Measurements from ENCODE around the gene OR6C2.
"Not testable (repeated sequence)": the region's sequence is repeated elsewhere in the genome, so short reads cannot be mapped to it uniquely, and the experiment has no call there.

OR6C2 gene

GRCh38 chr12:55416961-55417360 is 26.9 kb upstream of the OR6C2 start:
- Histone ChIP-seq H3K27me3 (replicated peaks; ENCODE audit: control insufficient read depth, insufficient read depth, low read length) (no peaks in the 10 kb centered on the region), H3K4me3 (replicated peaks; ENCODE audit: low read depth, low read length) (no peak overlapping the region), H3K36me3 (ENCODE audit: control insufficient read depth, insufficient read depth, low read length) (no peaks in the 10 kb centered on the region)
- DNase-seq (ENCODE audit: extremely low read depth, insufficient read length) = no peak
- no peak for TF ChIP-seq CTCF (IDR thresholded peaks at IDR 0.05; ENCODE audit: insufficient read depth, low read length, poor library complexity, severe bottlenecking)

- TF ChIP-seq CTCF (IDR thresholded peaks at IDR 0.05; ENCODE audit: insufficient read depth, low read length, poor library complexity, severe bottlenecking) = no peak
- no peak for DNase-seq (ENCODE audit: extremely low read depth, insufficient read length)
- no peaks in the 10 kb centered on the region for H3K36me3 ChIP-seq (ENCODE audit: control insufficient read depth, insufficient read depth, low read length)
Measured at GRCh38 chr12:55420307-55420962, 23.4 kb upstream of the OR6C2 start.

GRCh38 chr12:55425954-55426353 is 17.9 kb upstream of the OR6C2 start, which contains the start of gene OR6C76:
OR6C76 (plus strand) TSS chr12:55426254; CDS start chr12:55426254, 0 bp downstream.
- H3K27me3 ChIP-seq (replicated peaks; ENCODE audit: control insufficient read depth, insufficient read depth, low read length) = no peaks in the 10 kb centered on the region
- no peak for TF ChIP-seq CTCF (IDR thresholded peaks at IDR 0.05; ENCODE audit: insufficient read depth, low read length, poor library complexity, severe bottlenecking)
- no peaks in the 10 kb centered on the region for H3K36me3 ChIP-seq (ENCODE audit: control insufficient read depth, insufficient read depth, low read length)
- no peak for DNase-seq (ENCODE audit: extremely low read depth, insufficient read length)
- no peak within 1 kb of the TSS for H3K4me3 ChIP-seq (replicated peaks; ENCODE audit: low read depth, low read length)

More at GRCh38 chr12:55420307-55420962, 23.4 kb upstream of the OR6C2 start:
- H3K4me3 ChIP-seq (replicated peaks; ENCODE audit: low read depth, low read length) = no peak overlapping the region
- no peaks in the 10 kb centered on the region for H3K27me3 ChIP-seq (replicated peaks; ENCODE audit: control insufficient read depth, insufficient read depth, low read length)

- Histone ChIP-seq H3K4me3 (replicated peaks; ENCODE audit: low read depth, low read length) (no peak overlapping the region), H3K36me3 (ENCODE audit: control insufficient read depth, insufficient read depth, low read length) (no peaks in the 10 kb centered on the region), H3K27me3 (replicated peaks; ENCODE audit: control insufficient read depth, insufficient read depth, low read length) (no peaks in the 10 kb centered on the region)
- DNase-seq (ENCODE audit: extremely low read depth, insufficient read length) = no peak
- no peak for TF ChIP-seq CTCF (IDR thresholded peaks at IDR 0.05; ENCODE audit: insufficient read depth, low read length, poor library complexity, severe bottlenecking)
Measured at GRCh38 chr12:55428331-55429243, 15.3 kb upstream of the OR6C2 start.

- not testable (repeated sequence) for H3K27me3 ChIP-seq (replicated peaks; ENCODE audit: control insufficient read depth, insufficient read depth, low read length); DNase-seq (ENCODE audit: extremely low read depth, insufficient read length); H3K36me3 ChIP-seq (ENCODE audit: control insufficient read depth, insufficient read depth, low read length); H3K4me3 ChIP-seq (replicated peaks; ENCODE audit: low read depth, low read length)
Measured at GRCh38 chr12:55441233-55441632, 2.6 kb upstream of the OR6C2 start.

- Histone ChIP-seq H3K4me3 (replicated peaks; ENCODE audit: low read depth, low read length) (no peak overlapping the region), H3K36me3 (ENCODE audit: control insufficient read depth, insufficient read depth, low read length) (no peaks in the 10 kb centered on the region), H3K27me3 (replicated peaks; ENCODE audit: control insufficient read depth, insufficient read depth, low read length) (no peaks in the 10 kb centered on the region)
- no peak for DNase-seq (ENCODE audit: extremely low read depth, insufficient read length)
- no peak for TF ChIP-seq CTCF (IDR thresholded peaks at IDR 0.05; ENCODE audit: insufficient read depth, low read length, poor library complexity, severe bottlenecking)
Measured at GRCh38 chr12:55445357-55445756, 1.5 kb downstream of the OR6C2 start.

Measured in GM06990 (cell line).